Loucy (cell line): ENCODE data around the gene NEIL1.

Source experiments
- H2AFZ ChIP-seq: fragments of 200-600 bp; sonication (generic); 2 replicates; pipeline ENCODE4 v1.6.0; 2016; ENCODE audit warnings: antibody characterized with exemption, mild to moderate bottlenecking, low read length, moderate library complexity
- H3F3A ChIP-seq: fragments of 200-600 bp; 2 replicates; pipeline ENCODE4 v1.6.0; 2016; ENCODE audit warnings: antibody characterized with exemption, low read depth, mild to moderate bottlenecking
- H3K27me3 ChIP-seq: fragments of 200-600 bp; sonication (generic); 2 replicates; pipeline ENCODE4 v1.6.1; 2014; ENCODE audit warnings: low read length, mild to moderate bottlenecking; ENCODE audit not compliant: insufficient read depth, poor library complexity, severe bottlenecking
- H3K36me3 ChIP-seq: fragments of 200-600 bp; sonication (generic); 2 replicates; pipeline ENCODE4 v1.6.1; 2016; ENCODE audit warnings: low read length; ENCODE audit not compliant: insufficient read depth
- H3K4me1 ChIP-seq: fragments of 200-600 bp; sonication (generic); 2 replicates; pipeline ENCODE4 v1.5.1; 2014; ENCODE audit warnings: low read length, mild to moderate bottlenecking; ENCODE audit not compliant: insufficient read depth, poor library complexity, severe bottlenecking
- H3K4me2 ChIP-seq: fragments of 200-600 bp; sonication (generic); 2 replicates; pipeline ENCODE4 v1.6.0; 2014; ENCODE audit warnings: antibody characterized with exemption, low read length, low read depth, mild to moderate bottlenecking; ENCODE audit not compliant: poor library complexity, severe bottlenecking
- H3K4me3 ChIP-seq: fragments of 200-600 bp; sonication (generic); 2 replicates; pipeline ENCODE4 v1.5.1; 2014; ENCODE audit warnings: low read length, mild to moderate bottlenecking, mixed read lengths; ENCODE audit not compliant: poor library complexity, severe bottlenecking
- H3K79me2 ChIP-seq: fragments of 200-600 bp; sonication (generic); 2 replicates; pipeline ENCODE4 v1.6.1; 2014; ENCODE audit warnings: low read length; ENCODE audit not compliant: insufficient read depth
- H3K9ac ChIP-seq: fragments of 200-600 bp; sonication (generic); 2 replicates; pipeline ENCODE4 v1.6.0; 2014; ENCODE audit warnings: mild to moderate bottlenecking, low read depth, low read length, moderate library complexity; ENCODE audit not compliant: poor library complexity, severe bottlenecking
- H3K9me2 ChIP-seq: fragments of 200-600 bp; sonication (generic); replicated peaks from 2 replicates; pipeline ENCODE4 v1.6.1; 2016; ENCODE audit warnings: low read depth, low read length, mixed read lengths
- H3K9me3 ChIP-seq: fragments of 200-600 bp; sonication (generic); 2 replicates; pipeline ENCODE4 v1.6.1; 2014; ENCODE audit warnings: mild to moderate bottlenecking, antibody characterized with exemption, low read length, low read depth; ENCODE audit not compliant: insufficient read depth
- H4K20me1 ChIP-seq: fragments of 200-600 bp; sonication (generic); 2 replicates; pipeline ENCODE4 v1.6.0; 2014; ENCODE audit warnings: antibody characterized with exemption, low read length, mild to moderate bottlenecking; ENCODE audit not compliant: insufficient read depth, poor library complexity, severe bottlenecking
- CTCF ChIP-seq: fragments of 200-600 bp; sonication (generic); conservative IDR thresholded peaks from 2 replicates; pipeline ENCODE4 v1.5.1; 2014; ENCODE audit warnings: mild to moderate bottlenecking, antibody characterized with exemption, low read length
- EZH2phosphoT487 ChIP-seq: fragments of 200-600 bp; IDR thresholded peaks from 2 replicates; pipeline ENCODE4 v1.6.1; 2018; ENCODE audit warnings: antibody characterized with exemption, mild to moderate bottlenecking, moderate library complexity, borderline replicate concordance

The NEIL1 gene

DNA sequence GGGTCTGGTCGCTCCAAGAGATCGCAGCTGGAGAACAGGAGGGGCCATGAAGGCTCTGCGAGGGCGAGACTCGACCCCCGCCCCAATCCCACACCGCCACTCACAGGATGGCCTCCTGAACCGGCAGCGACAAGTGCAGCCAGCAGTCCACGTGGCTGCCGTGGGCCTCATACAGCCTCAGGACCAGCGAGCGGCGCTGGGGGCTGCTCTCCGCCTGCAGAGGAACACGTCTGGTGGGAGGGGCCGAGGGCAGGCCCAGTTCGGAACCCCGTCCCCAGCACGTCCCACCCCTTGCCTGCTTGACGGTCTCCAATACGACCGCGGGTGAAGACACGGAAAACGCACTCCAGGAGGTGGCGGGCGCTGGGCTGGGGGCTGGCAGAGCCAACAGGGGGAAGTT is 9.2 kb downstream of the NEIL1 start:
- H4K20me1 ChIP-seq, result no peaks in the 10 kb centered on the region
- no peak overlapping the region for H3K9ac ChIP-seq
- peaks cover 8% of the 10 kb centered on the region; the same call in 1 of the 2 replicates for H3K36me3 ChIP-seq

GRCh38 chr15:75356517-75356916 is 9.7 kb downstream of the NEIL1 start:
- no peak overlapping the region for H3K9ac ChIP-seq
- no peaks in the 10 kb centered on the region for H3F3A ChIP-seq
- no peaks in the 10 kb centered on the region for H3K9me3 ChIP-seq
- no peaks in the 10 kb centered on the region for H3K9me2 ChIP-seq
- TF ChIP-seq CTCF, result no peak
- TF ChIP-seq EZH2phosphoT487, result no peak
- H3K36me3 ChIP-seq, result peaks cover 8% of the 10 kb centered on the region; the same call in 1 of the 2 replicates
- H3K79me2 ChIP-seq, result no peaks in the 10 kb centered on the region
- H3K4me3 ChIP-seq, result no peak overlapping the region
- peaks cover 2% of the 10 kb centered on the region for H3K4me1 ChIP-seq
- no peak overlapping the region for H3K4me2 ChIP-seq
- no peaks in the 10 kb centered on the region for H4K20me1 ChIP-seq
- no peak overlapping the region for H2AFZ ChIP-seq
- H3K27me3 ChIP-seq, result no peaks in the 10 kb centered on the region

More for the DNA sequence above, 9.2 kb downstream of the NEIL1 start:
- Histone ChIP-seq H3K4me3 (no peak overlapping the region), H3K4me1 (peaks cover 5% of the 10 kb centered on the region), H3K79me2 (no peaks in the 10 kb centered on the region), H3K9me3 (no peaks in the 10 kb centered on the region), H3F3A (no peaks in the 10 kb centered on the region), H3K27me3 (no peaks in the 10 kb centered on the region), H2AFZ (no peak overlapping the region), H3K4me2 (no peak overlapping the region), H3K9me2 (no peaks in the 10 kb centered on the region)
- no peak for TF ChIP-seq CTCF
- no peak for TF ChIP-seq EZH2phosphoT487

- no peak overlapping the region for H3K4me2 ChIP-seq
- H3K4me3 ChIP-seq, result no peak overlapping the region
- no peak overlapping the region for H3K9ac ChIP-seq
- H3K9me2 ChIP-seq, result no peaks in the 10 kb centered on the region
- peaks cover 8% of the 10 kb centered on the region; the same call in 1 of the 2 replicates for H3K36me3 ChIP-seq
- no peak overlapping the region for H2AFZ ChIP-seq
- no peaks in the 10 kb centered on the region for H4K20me1 ChIP-seq
- no peaks in the 10 kb centered on the region for H3K4me1 ChIP-seq
- no peaks in the 10 kb centered on the region for H3K9me3 ChIP-seq
- no peaks in the 10 kb centered on the region for H3K27me3 ChIP-seq
- no peaks in the 10 kb centered on the region for H3F3A ChIP-seq
- H3K79me2 ChIP-seq, result no peaks in the 10 kb centered on the region
- TF ChIP-seq EZH2phosphoT487 (no peak), CTCF (no peak)
Measured at GRCh38 chr15:75357976-75358673, 11.3 kb downstream of the NEIL1 start.
